WTC11 (cell line): Measurements from ENCODE around the gene GNAL. TPM values are rescaled to one million over a fixed set of nuclear protein-coding genes. Genes with fewer than 3 reads are reported as not detected.

Experiments used
- ATAC-seq: fragments of 200-7000 bp; cut with Tn5 transposase; 2 replicates; pipeline ENCODE4 v1.10.0; 2021; ENCODE audit warnings: mild to moderate bottlenecking, moderate library complexity
- CTCF ChIA-PET: fragments of 300-600 bp; sonication (Branson Sonifier 250); formaldehyde crosslinking; loops from one replicate; lab custom pipeline; 2021; ENCODE audit warnings: antibody characterized with exemption; lab: Charles Lee
- POLR2A ChIA-PET: fragments of 350-600 bp; sonication (Branson Sonifier 250); formaldehyde crosslinking; loops from one replicate; lab custom pipeline; 2021; ENCODE audit warnings: antibody characterized with exemption; lab: Charles Lee
- DNase-seq: peaks from one replicate; pipeline ENCODE4 v3.0.0; 2021; ENCODE audit warnings: low spot score
- H3K27ac Mint-ChIP-seq: 2 replicates; pipeline ENCODE4 v1.8.0; 2021; ENCODE audit warnings: mixed read lengths
- H3K27me3 Mint-ChIP-seq: 2 replicates; pipeline ENCODE4 v1.8.0; 2021; ENCODE audit warnings: low read depth, mild to moderate bottlenecking, moderate library complexity, mixed read lengths
- H3K36me3 Mint-ChIP-seq: 2 replicates; pipeline ENCODE4 v1.8.0; 2021; ENCODE audit warnings: mixed read lengths
- H3K4me1 Mint-ChIP-seq: 2 replicates; pipeline ENCODE4 v1.8.0; 2022; ENCODE audit warnings: mixed read lengths
- H3K4me3 Mint-ChIP-seq: 2 replicates; pipeline ENCODE4 v1.8.0; 2021; ENCODE audit warnings: mild to moderate bottlenecking, moderate library complexity, mixed read lengths
- H3K9me3 Mint-ChIP-seq: 2 replicates; pipeline ENCODE4 v1.8.0; 2021; ENCODE audit warnings: mixed read lengths
- ARID4B ChIP-seq: sonication (generic); formaldehyde crosslinking; IDR thresholded peaks from 2 replicates; pipeline ENCODE4 v1.8.0; 2023; ENCODE audit warnings: missing genetic modification reagents, mild to moderate bottlenecking, borderline replicate concordance
- CREB1 ChIP-seq: sonication (generic); formaldehyde crosslinking; IDR thresholded peaks from 2 replicates; pipeline ENCODE4 v1.8.0; 2023; ENCODE audit warnings: mild to moderate bottlenecking, missing genetic modification reagents
- E2F1 ChIP-seq: sonication (generic); formaldehyde crosslinking; IDR thresholded peaks from 2 replicates; pipeline ENCODE4 v1.8.0; 2022; ENCODE audit warnings: mild to moderate bottlenecking, missing genetic modification reagents
- FOXJ3 ChIP-seq: sonication (generic); formaldehyde crosslinking; IDR thresholded peaks from 2 replicates; pipeline ENCODE4 v1.9.0; 2021; ENCODE audit warnings: missing genetic modification reagents, mild to moderate bottlenecking, borderline replicate concordance
- HMGA2 ChIP-seq: fragments of 250-450 bp; sonication (Bioruptor Pico); IDR thresholded peaks from 2 replicates; pipeline ENCODE4 v1.4.0; 2021; ENCODE audit warnings: mild to moderate bottlenecking, moderate library complexity
- HMGXB4 ChIP-seq: sonication (generic); formaldehyde crosslinking; IDR thresholded peaks from 2 replicates; pipeline ENCODE4 v1.8.1; 2023; ENCODE audit warnings: mild to moderate bottlenecking, moderate library complexity, missing genetic modification reagents
- JUN ChIP-seq: sonication (generic); formaldehyde crosslinking; IDR thresholded peaks from 2 replicates; pipeline ENCODE4 v1.8.0; 2023; ENCODE audit warnings: mild to moderate bottlenecking, missing genetic modification reagents
- KAT7 ChIP-seq: sonication (generic); formaldehyde crosslinking; IDR thresholded peaks from 2 replicates; pipeline ENCODE4 v1.8.1; 2023; ENCODE audit warnings: missing genetic modification reagents, mild to moderate bottlenecking, borderline replicate concordance
- MAX ChIP-seq: sonication (generic); formaldehyde crosslinking; IDR thresholded peaks from 2 replicates; pipeline ENCODE4 v1.8.0; 2022; ENCODE audit warnings: mild to moderate bottlenecking, missing genetic modification reagents
- NR1H2 ChIP-seq: sonication (generic); formaldehyde crosslinking; IDR thresholded peaks from 2 replicates; pipeline ENCODE4 v1.9.0; 2021; ENCODE audit warnings: mild to moderate bottlenecking, moderate library complexity, missing genetic modification reagents
- PREB ChIP-seq: sonication (generic); formaldehyde crosslinking; IDR thresholded peaks from 2 replicates; pipeline ENCODE4 v1.8.1; 2022; ENCODE audit warnings: mild to moderate bottlenecking, missing genetic modification reagents, moderate library complexity, borderline replicate concordance
- RELA ChIP-seq: sonication (generic); formaldehyde crosslinking; IDR thresholded peaks from 2 replicates; pipeline ENCODE4 v1.8.1; 2022; ENCODE audit warnings: missing genetic modification reagents, mild to moderate bottlenecking, borderline replicate concordance
- total RNA-seq: library from RNA; stranded (reverse); gene quantifications from 3 replicates; pipeline ENCODE4 v1.2.3, GENCODE V29; 2021
- TF ChIP-seq, protein P1 (sequence below): sonication (generic); formaldehyde crosslinking; IDR thresholded peaks from 2 replicates; pipeline ENCODE4 v1.8.1; 2023; ENCODE audit warnings: mild to moderate bottlenecking, missing genetic modification reagents, moderate library complexity
- TF ChIP-seq, protein P2 (sequence below): sonication (generic); formaldehyde crosslinking; IDR thresholded peaks from 2 replicates; pipeline ENCODE4 v1.8.0; 2022; ENCODE audit warnings: mild to moderate bottlenecking, missing genetic modification reagents
- TF ChIP-seq, protein P3 (sequence below): fragments of 200-600 bp; IDR thresholded peaks from 2 replicates; pipeline ENCODE4 v1.8.0; 2022; ENCODE audit warnings: antibody characterized with exemption
- TF ChIP-seq, protein P4 (sequence below): fragments of 250-450 bp; sonication (Bioruptor Pico); IDR thresholded peaks from 2 replicates; pipeline ENCODE4 v1.9.0; 2021; ENCODE audit warnings: mild to moderate bottlenecking

The GNAL gene
- total RNA-seq, 1 experiment from 2014 or later: 22.3 TPM

DNA sequence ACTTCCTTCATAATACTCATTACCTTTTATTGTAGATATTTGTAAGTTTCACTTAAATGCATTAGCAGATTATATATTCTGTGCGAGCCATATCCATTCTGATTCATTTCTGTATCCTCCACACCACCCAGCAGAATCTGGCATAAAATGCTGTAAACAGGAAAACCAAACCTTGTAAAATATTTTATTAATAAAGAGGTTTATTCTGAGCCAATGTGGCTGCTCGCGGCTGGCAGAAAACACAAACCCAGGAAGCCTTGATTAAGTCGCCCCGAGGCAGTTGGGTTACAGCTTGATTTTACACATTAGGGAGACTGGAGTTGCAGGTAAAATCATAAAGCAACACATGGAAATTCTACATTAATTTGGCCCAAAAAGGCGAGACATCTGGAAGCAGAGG lies 40.5 kb downstream of the GNAL start (continued):
- TF ChIP-seq, protein P1, sequence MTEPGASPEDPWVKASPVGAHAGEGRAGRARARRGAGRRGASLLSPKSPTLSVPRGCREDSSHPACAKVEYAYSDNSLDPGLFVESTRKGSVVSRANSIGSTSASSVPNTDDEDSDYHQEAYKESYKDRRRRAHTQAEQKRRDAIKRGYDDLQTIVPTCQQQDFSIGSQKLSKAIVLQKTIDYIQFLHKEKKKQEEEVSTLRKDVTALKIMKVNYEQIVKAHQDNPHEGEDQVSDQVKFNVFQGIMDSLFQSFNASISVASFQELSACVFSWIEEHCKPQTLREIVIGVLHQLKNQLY: no peak
- TF ChIP-seq CREB1 (CRISPR knock-in tag) (no peak), KAT7 (CRISPR knock-in tag) (no peak), PREB (no peak), FOXJ3 (CRISPR knock-in tag) (no peak), MAX (CRISPR knock-in tag) (no peak), RELA (CRISPR knock-in tag) (no peak), NR1H2 (CRISPR knock-in tag) (no peak)
- TF ChIP-seq, all 79 proteins: peak for 0

GRCh38 chr18:11733031-11733430 lies 44.0 kb downstream of the GNAL start:
- Mint-ChIP-seq H3K27ac (no peak overlapping the region), H3K4me3 (no peak overlapping the region), H3K9me3 (no peaks in the 10 kb centered on the region), H3K36me3 (no peaks in the 10 kb centered on the region), H3K4me1 (peaks cover 11% of the 10 kb centered on the region), H3K27me3 (peaks cover 3% of the 10 kb centered on the region; the same call in 1 of the 2 replicates)
- TF ChIP-seq, protein P2, sequence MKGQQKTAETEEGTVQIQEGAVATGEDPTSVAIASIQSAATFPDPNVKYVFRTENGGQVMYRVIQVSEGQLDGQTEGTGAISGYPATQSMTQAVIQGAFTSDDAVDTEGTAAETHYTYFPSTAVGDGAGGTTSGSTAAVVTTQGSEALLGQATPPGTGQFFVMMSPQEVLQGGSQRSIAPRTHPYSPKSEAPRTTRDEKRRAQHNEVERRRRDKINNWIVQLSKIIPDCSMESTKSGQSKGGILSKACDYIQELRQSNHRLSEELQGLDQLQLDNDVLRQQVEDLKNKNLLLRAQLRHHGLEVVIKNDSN (CRISPR knock-in tag): no peak
- TF ChIP-seq HMGA2 (no peak), MAX (CRISPR knock-in tag) (peak; percentile 69; the same call in 1 of the 2 replicates), CREB1 (CRISPR knock-in tag) (0 out of 2 replicates have a peak, but pooled peaks have one; percentile 18), JUN (CRISPR knock-in tag) (no peak), HMGXB4 (0 out of 2 replicates have a peak, but pooled peaks have one; percentile 53)
- TF ChIP-seq, protein P3, sequence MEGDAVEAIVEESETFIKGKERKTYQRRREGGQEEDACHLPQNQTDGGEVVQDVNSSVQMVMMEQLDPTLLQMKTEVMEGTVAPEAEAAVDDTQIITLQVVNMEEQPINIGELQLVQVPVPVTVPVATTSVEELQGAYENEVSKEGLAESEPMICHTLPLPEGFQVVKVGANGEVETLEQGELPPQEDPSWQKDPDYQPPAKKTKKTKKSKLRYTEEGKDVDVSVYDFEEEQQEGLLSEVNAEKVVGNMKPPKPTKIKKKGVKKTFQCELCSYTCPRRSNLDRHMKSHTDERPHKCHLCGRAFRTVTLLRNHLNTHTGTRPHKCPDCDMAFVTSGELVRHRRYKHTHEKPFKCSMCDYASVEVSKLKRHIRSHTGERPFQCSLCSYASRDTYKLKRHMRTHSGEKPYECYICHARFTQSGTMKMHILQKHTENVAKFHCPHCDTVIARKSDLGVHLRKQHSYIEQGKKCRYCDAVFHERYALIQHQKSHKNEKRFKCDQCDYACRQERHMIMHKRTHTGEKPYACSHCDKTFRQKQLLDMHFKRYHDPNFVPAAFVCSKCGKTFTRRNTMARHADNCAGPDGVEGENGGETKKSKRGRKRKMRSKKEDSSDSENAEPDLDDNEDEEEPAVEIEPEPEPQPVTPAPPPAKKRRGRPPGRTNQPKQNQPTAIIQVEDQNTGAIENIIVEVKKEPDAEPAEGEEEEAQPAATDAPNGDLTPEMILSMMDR: peak; percentile 99
- TF ChIP-seq, protein P4, sequence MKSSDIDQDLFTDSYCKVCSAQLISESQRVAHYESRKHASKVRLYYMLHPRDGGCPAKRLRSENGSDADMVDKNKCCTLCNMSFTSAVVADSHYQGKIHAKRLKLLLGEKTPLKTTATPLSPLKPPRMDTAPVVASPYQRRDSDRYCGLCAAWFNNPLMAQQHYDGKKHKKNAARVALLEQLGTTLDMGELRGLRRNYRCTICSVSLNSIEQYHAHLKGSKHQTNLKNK (CRISPR knock-in tag): no peak
- DNase-seq (peak; percentile 90), ATAC-seq (peak; percentile 91)
- CTCF ChIA-PET: interaction anchor here (0.6 to 3.0 kb wide), 67 partner anchors 9 to 535 kb away, joined by 3 to 41 read pairs (median 5); partner anchors contain the start of genes GNAL and IMPA2
- POLR2A ChIA-PET: no interaction called here

- Mint-ChIP-seq H3K4me3 (no peak overlapping the region), H3K27ac (no peak overlapping the region), H3K4me1 (peaks cover 9% of the 10 kb centered on the region), H3K27me3 (peaks cover 3% of the 10 kb centered on the region; the same call in 1 of the 2 replicates), H3K36me3 (no peaks in the 10 kb centered on the region), H3K9me3 (no peaks in the 10 kb centered on the region)
- POLR2A ChIA-PET: interaction anchor here (0.6 kb wide), 1 partner anchor 258 kb away, joined by 3 read pairs; no protein-coding TSS in a partner anchor
- DNase-seq (no peak), ATAC-seq (no peak)
- CTCF ChIA-PET: interaction anchor here (1.5 to 2.4 kb wide), 4 partner anchors 25 to 302 kb away, joined by 6 to 10 read pairs (median 8); no protein-coding TSS in a partner anchor
- TF ChIP-seq E2F1 (no peak), ARID4B (no peak), MAX (CRISPR knock-in tag) (no peak)
These were observed 47.6 kb downstream of the GNAL start for GRCh38 chr18:11736656-11737055.
